BJ (cell line): ENCODE measurements around the gene DNAH6. TPM values are rescaled to one million over a fixed set of nuclear protein-coding genes. Genes with fewer than 3 reads are reported as not detected.

Source experiments
- CTCF ChIA-PET: fragments of 350-600 bp; formaldehyde crosslinking; extraction: SDS; loops from one replicate; lab custom pipeline; 2021; ENCODE audit warnings: antibody characterized with exemption, inconsistent platforms; lab: Yijun Ruan, JAX
- POLR2A ChIA-PET: fragments of 300-600 bp; sonication (Branson Sonifier 250); formaldehyde crosslinking; extraction: SDS; loops from one replicate; lab custom pipeline; 2021; ENCODE audit warnings: antibody characterized with exemption; lab: Charles Lee
- DNase-seq: peaks from one replicate; pipeline ENCODE4 v3.0.0-alpha.2; 2011; ENCODE audit warnings: low read depth
- H3K27me3 ChIP-seq: 2 replicates; pipeline ENCODE4 v1.6.0; 2011; ENCODE audit warnings: low read length; ENCODE audit not compliant: control insufficient read depth, insufficient read depth
- H3K36me3 ChIP-seq: 2 replicates; pipeline ENCODE4 v1.5.1; 2011; ENCODE audit warnings: low read length; ENCODE audit not compliant: control insufficient read depth, insufficient read depth
- H3K4me3 ChIP-seq: 2 replicates; pipeline ENCODE4 v1.5.1; 2011; ENCODE audit warnings: low read depth, mild to moderate bottlenecking, control low read depth, low read length
- polyA plus RNA-seq: library from polyadenylated mRNA; depleted of rRNA; stranded (reverse); fragments of >200 nt; gene quantifications from 2 replicates; pipeline ENCODE4 v1.2.3, GENCODE V29; 2011
- TF ChIP-seq, protein P1 (sequence below): IDR thresholded peaks from 2 replicates; pipeline ENCODE4 v1.5.1; 2011; ENCODE audit warnings: low read depth, mild to moderate bottlenecking, control low read depth, inconsistent platforms, low read length, moderate library complexity; ENCODE audit not compliant: insufficient read depth

DNAH6 gene
- polyA plus RNA-seq, 1 experiment: 0.01 TPM

DNA sequence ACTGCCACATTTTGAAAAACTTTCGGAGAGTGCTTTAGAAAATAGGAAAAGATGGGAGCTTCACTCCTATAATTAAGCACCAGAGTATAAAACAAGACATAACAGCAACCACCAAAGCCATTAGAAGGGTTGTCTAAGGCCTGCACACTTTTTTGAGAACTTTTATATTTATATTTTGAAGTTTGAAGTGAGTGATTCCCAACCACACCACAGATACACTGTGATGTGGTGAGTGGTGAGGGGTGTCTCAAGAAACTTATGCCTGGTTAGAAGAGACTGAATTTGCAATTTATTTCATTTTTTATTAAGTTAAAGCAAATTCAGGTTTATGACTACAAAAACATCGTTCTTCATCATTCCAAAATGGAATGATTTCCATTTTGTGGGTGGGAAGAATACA is 161.9 kb downstream of the DNAH6 start:
- CTCF ChIA-PET: no interaction called here
- Histone ChIP-seq H3K36me3 (no peaks in the 10 kb centered on the region), H3K4me3 (no peak overlapping the region), H3K27me3 (0 out of 2 replicates have a peak, but pooled peaks cover 2% of the 10 kb centered on the region)
- POLR2A ChIA-PET: no interaction called here
- TF ChIP-seq, protein P1, sequence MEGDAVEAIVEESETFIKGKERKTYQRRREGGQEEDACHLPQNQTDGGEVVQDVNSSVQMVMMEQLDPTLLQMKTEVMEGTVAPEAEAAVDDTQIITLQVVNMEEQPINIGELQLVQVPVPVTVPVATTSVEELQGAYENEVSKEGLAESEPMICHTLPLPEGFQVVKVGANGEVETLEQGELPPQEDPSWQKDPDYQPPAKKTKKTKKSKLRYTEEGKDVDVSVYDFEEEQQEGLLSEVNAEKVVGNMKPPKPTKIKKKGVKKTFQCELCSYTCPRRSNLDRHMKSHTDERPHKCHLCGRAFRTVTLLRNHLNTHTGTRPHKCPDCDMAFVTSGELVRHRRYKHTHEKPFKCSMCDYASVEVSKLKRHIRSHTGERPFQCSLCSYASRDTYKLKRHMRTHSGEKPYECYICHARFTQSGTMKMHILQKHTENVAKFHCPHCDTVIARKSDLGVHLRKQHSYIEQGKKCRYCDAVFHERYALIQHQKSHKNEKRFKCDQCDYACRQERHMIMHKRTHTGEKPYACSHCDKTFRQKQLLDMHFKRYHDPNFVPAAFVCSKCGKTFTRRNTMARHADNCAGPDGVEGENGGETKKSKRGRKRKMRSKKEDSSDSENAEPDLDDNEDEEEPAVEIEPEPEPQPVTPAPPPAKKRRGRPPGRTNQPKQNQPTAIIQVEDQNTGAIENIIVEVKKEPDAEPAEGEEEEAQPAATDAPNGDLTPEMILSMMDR: no peak
- DNase-seq: no peak

DNA sequence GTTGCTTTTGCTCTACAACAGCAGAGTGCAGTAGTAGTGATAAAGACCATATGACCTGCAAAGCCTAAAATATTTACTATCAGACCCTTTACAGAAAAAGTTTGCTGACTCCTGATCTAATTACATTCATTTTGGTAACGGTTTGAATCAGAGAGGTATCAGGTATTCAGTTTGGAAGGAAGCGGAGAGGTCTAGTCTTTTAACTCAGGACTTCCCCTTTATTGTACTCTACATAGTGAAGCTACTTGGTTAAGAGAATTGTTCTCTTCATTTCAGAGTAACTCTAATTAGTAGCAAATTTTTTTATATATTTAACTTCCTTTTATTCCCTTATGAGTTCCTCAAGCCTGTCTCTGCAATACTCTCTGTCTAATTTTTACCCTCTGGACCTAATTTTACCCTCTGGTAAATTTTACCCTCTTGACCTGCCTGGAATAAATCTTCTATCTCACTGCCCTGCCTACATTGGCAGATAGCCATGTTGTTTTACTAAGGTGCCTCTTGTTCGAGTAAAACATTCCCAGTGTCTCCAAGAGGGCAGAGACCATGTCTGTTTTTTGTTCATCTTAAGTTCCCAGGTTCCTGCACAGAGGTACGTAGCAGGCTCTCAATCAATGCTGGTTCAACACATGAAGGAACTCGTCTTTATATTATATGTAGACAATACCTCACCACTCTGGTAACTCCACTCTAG is 170.6 kb downstream of the DNAH6 start:
- H3K4me3 ChIP-seq: no peak overlapping the region
- no peak for DNase-seq
- CTCF ChIA-PET: no interaction called here
- TF ChIP-seq, protein P1: no peak
- H3K27me3 ChIP-seq: no peaks in the 10 kb centered on the region
- POLR2A ChIA-PET: no interaction called here
- no peaks in the 10 kb centered on the region for H3K36me3 ChIP-seq

DNA sequence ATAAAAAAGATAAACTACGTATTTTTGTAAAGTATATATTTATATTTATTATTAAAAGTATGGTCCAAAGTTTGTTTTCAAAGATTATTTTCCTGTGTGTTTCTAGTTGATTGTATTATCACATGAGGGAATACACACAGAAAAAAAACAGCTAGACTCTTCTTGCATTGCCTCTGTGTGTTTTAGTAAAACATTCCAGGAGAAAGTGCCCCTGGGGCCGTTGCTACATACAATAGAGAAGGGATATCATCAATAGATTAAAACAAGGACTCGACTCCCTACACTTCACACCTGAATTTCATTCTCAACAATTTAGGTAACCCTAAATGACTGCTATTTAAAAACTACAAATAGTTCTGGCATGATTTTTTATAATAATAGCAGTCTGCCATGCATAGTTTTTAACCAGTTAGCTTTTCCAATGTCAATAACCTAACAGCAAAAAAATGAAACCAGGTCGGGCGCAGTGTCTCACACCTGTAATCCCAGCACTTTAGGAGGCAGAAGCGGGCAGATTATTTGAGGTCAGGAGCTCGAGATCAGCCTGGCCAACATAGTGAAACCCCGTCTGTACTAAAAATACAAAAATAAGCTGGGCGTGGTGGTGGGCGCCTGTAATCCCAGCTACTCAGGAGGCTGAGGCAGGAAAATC is 171.3 kb downstream of the DNAH6 start:
- Histone ChIP-seq H3K27me3 (no peaks in the 10 kb centered on the region), H3K4me3 (no peak overlapping the region), H3K36me3 (no peaks in the 10 kb centered on the region)
- ChIA-PET CTCF (no interaction called here), POLR2A (interaction anchor here (0.7 kb wide), 1 partner anchor 86 kb away, joined by 3 read pairs; no protein-coding TSS in a partner anchor)
- DNase-seq: no peak
- TF ChIP-seq, protein P1: no peak

DNA sequence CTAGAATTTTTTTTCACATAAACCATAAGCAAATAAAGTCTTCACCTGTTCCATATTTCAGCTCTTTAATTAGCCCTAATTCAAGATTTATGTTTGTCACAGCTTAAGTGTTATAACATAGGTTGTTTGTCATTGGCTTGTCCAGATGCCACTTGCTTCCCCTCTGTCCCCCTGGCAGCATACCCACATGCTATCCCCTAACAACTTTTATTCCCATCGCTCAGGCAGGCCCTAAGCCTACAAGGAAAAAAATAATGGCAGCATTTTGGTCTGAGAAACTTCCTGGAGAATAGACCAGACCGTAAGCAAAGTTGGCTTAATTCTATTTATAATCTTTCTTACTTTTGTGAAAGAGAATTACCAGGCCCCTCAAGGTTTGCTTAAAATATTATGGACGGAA is 173.9 kb downstream of the DNAH6 start:
- Histone ChIP-seq H3K27me3 (no peaks in the 10 kb centered on the region; the same call in 1 of the 2 replicates), H3K36me3 (no peaks in the 10 kb centered on the region), H3K4me3 (no peak overlapping the region)
- POLR2A ChIA-PET: no interaction called here
- TF ChIP-seq, protein P1: no peak
- CTCF ChIA-PET: interaction anchor here (0.6 kb wide), 1 partner anchor 129 kb away, joined by 4 read pairs; no protein-coding TSS in a partner anchor
- no peak for DNase-seq

DNA sequence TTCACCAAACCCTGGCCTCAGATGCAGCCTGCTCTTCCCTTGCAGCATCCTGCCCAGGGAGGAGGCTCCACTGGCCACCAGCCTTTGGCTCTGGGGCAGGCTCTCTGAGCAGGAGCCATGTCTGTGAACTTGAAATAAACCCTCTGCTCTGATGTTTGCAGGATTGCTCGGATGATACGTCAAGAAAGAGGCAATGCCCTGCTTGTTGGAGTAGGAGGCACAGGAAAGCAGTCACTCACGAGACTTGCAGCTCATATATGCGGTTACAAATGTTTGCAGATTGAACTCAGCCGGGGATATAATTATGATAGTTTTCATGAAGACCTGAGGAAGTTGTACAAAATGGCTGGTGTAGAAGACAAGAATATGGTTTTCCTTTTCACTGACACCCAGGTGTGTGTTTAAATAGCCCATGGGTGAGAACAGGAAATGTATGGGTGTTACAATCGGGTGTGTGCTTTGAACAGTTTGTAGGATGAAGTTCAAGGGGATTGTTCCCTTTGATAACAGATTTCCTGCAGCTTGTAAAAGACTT is 177.9 kb downstream of the DNAH6 start:
- H3K36me3 ChIP-seq: no peaks in the 10 kb centered on the region
- TF ChIP-seq, protein P1: no peak
- no peak overlapping the region for H3K4me3 ChIP-seq
- CTCF ChIA-PET: no interaction called here
- DNase-seq: no peak
- H3K27me3 ChIP-seq: no peaks in the 10 kb centered on the region; the same call in 1 of the 2 replicates
- POLR2A ChIA-PET: no interaction called here
